SK-N-SH treated with all-trans-retinoic acid at 6 μM for 48 hours (cell line): ENCODE data around the gene IKZF2.

Experiments
- ATAC-seq: fragments of 200-7000 bp; cut with Tn5 transposase; 3 replicates; pipeline ENCODE4 v1.9.1; 2020; ENCODE audit warnings: mild to moderate bottlenecking, moderate library complexity
- ARNTL ChIP-seq: fragments of 450-650 bp; formaldehyde crosslinking; IDR thresholded peaks from 2 replicates; pipeline ENCODE4 v1.5.0; 2020; ENCODE audit warnings: low read depth, mild to moderate bottlenecking, moderate library complexity, borderline replicate concordance
- BACH2 ChIP-seq: fragments of 250-450 bp; sonication (Bioruptor Pico); IDR thresholded peaks from 2 replicates; pipeline ENCODE4 v1.9.0; 2021; ENCODE audit warnings: mild to moderate bottlenecking, borderline replicate concordance
- CSDC2 ChIP-seq: fragments of 250-450 bp; sonication (Bioruptor Pico); IDR thresholded peaks from 2 replicates; pipeline ENCODE4 v1.5.0; 2020; ENCODE audit warnings: mild to moderate bottlenecking, moderate library complexity
- GLIS3 ChIP-seq: fragments of 250-450 bp; sonication (Bioruptor Pico); IDR thresholded peaks from 2 replicates; pipeline ENCODE4 v1.5.0; 2020; ENCODE audit warnings: mild to moderate bottlenecking, moderate library complexity
- ISL1 ChIP-seq: fragments of 250-450 bp; sonication (Bioruptor Pico); IDR thresholded peaks from 2 replicates; pipeline ENCODE4 v2.1.2; 2022; ENCODE audit warnings: mild to moderate bottlenecking, moderate library complexity
- OSR1 ChIP-seq: fragments of 250-450 bp; sonication (Bioruptor Pico); IDR thresholded peaks from 2 replicates; pipeline ENCODE4 v1.8.0; 2022; ENCODE audit warnings: moderate library complexity, mild to moderate bottlenecking, inconsistent platforms
- PPARA ChIP-seq: fragments of 250-450 bp; sonication (Bioruptor Pico); IDR thresholded peaks from 2 replicates; pipeline ENCODE4 v1.5.0; 2020; ENCODE audit warnings: mild to moderate bottlenecking, borderline replicate concordance
- RARB ChIP-seq: fragments of 250-450 bp; sonication (Bioruptor Pico); IDR thresholded peaks from 2 replicates; pipeline ENCODE4 v1.8.0; 2021; ENCODE audit warnings: mild to moderate bottlenecking, moderate library complexity
- SNAI2 ChIP-seq: fragments of 250-450 bp; sonication (Bioruptor Pico); IDR thresholded peaks from 2 replicates; pipeline ENCODE4 v1.5.0; 2020; ENCODE audit warnings: mild to moderate bottlenecking, moderate library complexity
- TCF4 ChIP-seq: fragments of 250-450 bp; sonication (Bioruptor Pico); IDR thresholded peaks from 2 replicates; pipeline ENCODE4 v1.8.0; 2021; ENCODE audit warnings: mild to moderate bottlenecking, moderate library complexity, borderline replicate concordance
- TOX ChIP-seq: fragments of 250-450 bp; sonication (Bioruptor Pico); IDR thresholded peaks from 2 replicates; pipeline ENCODE4 v1.8.0; 2021; ENCODE audit warnings: mild to moderate bottlenecking, moderate library complexity, borderline replicate concordance
- ZC3H10 ChIP-seq: fragments of 250-450 bp; sonication (Bioruptor Pico); IDR thresholded peaks from 2 replicates; pipeline ENCODE4 v1.5.1; 2021; ENCODE audit warnings: mild to moderate bottlenecking, moderate library complexity
- ZFP3 ChIP-seq: fragments of 250-450 bp; sonication (Bioruptor Pico); IDR thresholded peaks from 2 replicates; pipeline ENCODE4 v1.5.0; 2020; ENCODE audit warnings: mild to moderate bottlenecking, moderate library complexity
- ZFP30 ChIP-seq: fragments of 450-650 bp; formaldehyde crosslinking; IDR thresholded peaks from 2 replicates; pipeline ENCODE4 v1.5.0; 2022; ENCODE audit warnings: mild to moderate bottlenecking, moderate library complexity
- ZNF565 ChIP-seq: fragments of 450-650 bp; formaldehyde crosslinking; conservative IDR thresholded peaks from 2 replicates; pipeline ENCODE4 v1.5.0; 2020; ENCODE audit warnings: low read depth, mild to moderate bottlenecking, moderate library complexity
- ZNF70 ChIP-seq: fragments of 450-650 bp; formaldehyde crosslinking; IDR thresholded peaks from 2 replicates; pipeline ENCODE4 v1.5.0; 2020; ENCODE audit warnings: mild to moderate bottlenecking, moderate library complexity
- ZNF8 ChIP-seq: fragments of 450-650 bp; formaldehyde crosslinking; IDR thresholded peaks from 2 replicates; pipeline ENCODE4 v1.5.0; 2020; ENCODE audit warnings: mild to moderate bottlenecking, moderate library complexity
- TF ChIP-seq, protein P1 (sequence below): fragments of 250-450 bp; sonication (Bioruptor Pico); IDR thresholded peaks from 2 replicates; pipeline ENCODE4 v1.8.0; 2021; ENCODE audit warnings: low read depth, mild to moderate bottlenecking, moderate library complexity, borderline replicate concordance
- TF ChIP-seq, protein P2 (sequence below): fragments of 250-450 bp; sonication (Bioruptor Pico); IDR thresholded peaks from 2 replicates; pipeline ENCODE4 v1.5.0; 2020; ENCODE audit warnings: mild to moderate bottlenecking, moderate library complexity
- TF ChIP-seq, protein P3 (sequence below): fragments of 250-450 bp; sonication (Bioruptor Pico); IDR thresholded peaks from 2 replicates; pipeline ENCODE4 v1.5.1; 2020; ENCODE audit warnings: low read depth, mild to moderate bottlenecking, moderate library complexity
- TF ChIP-seq, protein P4 (sequence below): fragments of 250-450 bp; sonication (Bioruptor Pico); IDR thresholded peaks from 2 replicates; pipeline ENCODE4 v1.5.1; 2021; ENCODE audit warnings: mild to moderate bottlenecking, moderate library complexity
- TF ChIP-seq, protein P5 (sequence below): fragments of 250-450 bp; sonication (Bioruptor Pico); IDR thresholded peaks from 2 replicates; pipeline ENCODE4 v1.8.0; 2020; ENCODE audit warnings: mild to moderate bottlenecking, moderate library complexity, borderline replicate concordance

The IKZF2 gene

DNA sequence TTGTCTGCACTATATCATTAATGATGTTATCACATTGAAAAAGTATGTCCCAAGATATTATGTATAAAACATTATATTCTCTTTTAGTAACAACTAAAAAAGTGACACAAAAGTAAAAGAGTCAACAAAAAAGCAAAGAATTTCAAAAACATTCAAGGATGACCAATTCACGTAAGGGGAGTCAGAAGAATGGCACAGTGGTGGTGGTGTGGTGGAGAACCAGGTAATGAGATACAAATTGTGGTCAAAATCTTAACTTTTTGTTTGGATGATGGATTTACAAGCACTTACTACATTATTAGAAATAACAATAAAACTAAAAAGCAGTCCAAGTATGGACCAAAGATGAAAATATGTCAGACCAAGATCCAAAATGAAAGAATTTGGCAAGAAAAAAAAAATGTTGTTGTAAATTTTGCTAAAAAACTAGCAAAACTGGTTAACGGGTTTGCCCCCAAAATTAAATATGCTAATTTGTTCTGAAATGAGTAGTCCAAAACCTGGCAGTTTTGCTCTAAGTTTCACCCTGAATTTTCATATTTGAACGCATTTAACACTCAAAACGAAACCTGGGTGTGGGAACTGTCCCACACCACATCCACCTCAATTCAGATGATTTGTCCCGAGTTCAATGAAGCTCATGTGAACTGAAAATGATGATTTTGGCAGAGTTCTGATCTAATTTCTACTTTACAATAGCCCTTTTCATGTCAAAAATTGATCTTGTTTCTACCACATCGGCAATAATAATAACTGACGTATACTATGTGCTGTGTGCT lies 135.8 kb downstream of the IKZF2 start:
- ATAC-seq, result no peak
- TF ChIP-seq, protein P1, sequence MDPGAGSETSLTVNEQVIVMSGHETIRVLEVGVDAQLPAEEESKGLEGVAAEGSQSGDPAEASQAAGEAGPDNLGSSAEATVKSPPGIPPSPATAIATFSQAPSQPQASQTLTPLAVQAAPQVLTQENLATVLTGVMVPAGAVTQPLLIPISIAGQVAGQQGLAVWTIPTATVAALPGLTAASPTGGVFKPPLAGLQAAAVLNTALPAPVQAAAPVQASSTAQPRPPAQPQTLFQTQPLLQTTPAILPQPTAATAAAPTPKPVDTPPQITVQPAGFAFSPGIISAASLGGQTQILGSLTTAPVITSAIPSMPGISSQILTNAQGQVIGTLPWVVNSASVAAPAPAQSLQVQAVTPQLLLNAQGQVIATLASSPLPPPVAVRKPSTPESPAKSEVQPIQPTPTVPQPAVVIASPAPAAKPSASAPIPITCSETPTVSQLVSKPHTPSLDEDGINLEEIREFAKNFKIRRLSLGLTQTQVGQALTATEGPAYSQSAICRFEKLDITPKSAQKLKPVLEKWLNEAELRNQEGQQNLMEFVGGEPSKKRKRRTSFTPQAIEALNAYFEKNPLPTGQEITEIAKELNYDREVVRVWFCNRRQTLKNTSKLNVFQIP, result no peak
- TF ChIP-seq GLIS3 (no peak), OSR1 (CRISPR knock-in tag) (no peak), CSDC2 (CRISPR knock-in tag) (no peak), TCF4 (CRISPR knock-in tag) (no peak), ZNF70 (CRISPR knock-in tag) (no peak), ARNTL (CRISPR knock-in tag) (no peak), ISL1 (CRISPR knock-in tag) (no peak), BACH2 (CRISPR knock-in tag) (no peak), TOX (CRISPR knock-in tag) (no peak), ZNF8 (CRISPR knock-in tag) (no peak), PPARA (CRISPR knock-in tag) (no peak), ZFP30 (CRISPR knock-in tag) (no peak), SNAI2 (CRISPR knock-in tag) (no peak)
- TF ChIP-seq, protein P2, sequence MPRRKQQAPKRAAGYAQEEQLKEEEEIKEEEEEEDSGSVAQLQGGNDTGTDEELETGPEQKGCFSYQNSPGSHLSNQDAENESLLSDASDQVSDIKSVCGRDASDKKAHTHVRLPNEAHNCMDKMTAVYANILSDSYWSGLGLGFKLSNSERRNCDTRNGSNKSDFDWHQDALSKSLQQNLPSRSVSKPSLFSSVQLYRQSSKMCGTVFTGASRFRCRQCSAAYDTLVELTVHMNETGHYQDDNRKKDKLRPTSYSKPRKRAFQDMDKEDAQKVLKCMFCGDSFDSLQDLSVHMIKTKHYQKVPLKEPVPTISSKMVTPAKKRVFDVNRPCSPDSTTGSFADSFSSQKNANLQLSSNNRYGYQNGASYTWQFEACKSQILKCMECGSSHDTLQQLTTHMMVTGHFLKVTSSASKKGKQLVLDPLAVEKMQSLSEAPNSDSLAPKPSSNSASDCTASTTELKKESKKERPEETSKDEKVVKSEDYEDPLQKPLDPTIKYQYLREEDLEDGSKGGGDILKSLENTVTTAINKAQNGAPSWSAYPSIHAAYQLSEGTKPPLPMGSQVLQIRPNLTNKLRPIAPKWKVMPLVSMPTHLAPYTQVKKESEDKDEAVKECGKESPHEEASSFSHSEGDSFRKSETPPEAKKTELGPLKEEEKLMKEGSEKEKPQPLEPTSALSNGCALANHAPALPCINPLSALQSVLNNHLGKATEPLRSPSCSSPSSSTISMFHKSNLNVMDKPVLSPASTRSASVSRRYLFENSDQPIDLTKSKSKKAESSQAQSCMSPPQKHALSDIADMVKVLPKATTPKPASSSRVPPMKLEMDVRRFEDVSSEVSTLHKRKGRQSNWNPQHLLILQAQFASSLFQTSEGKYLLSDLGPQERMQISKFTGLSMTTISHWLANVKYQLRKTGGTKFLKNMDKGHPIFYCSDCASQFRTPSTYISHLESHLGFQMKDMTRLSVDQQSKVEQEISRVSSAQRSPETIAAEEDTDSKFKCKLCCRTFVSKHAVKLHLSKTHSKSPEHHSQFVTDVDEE (CRISPR knock-in tag), result no peak
- TF ChIP-seq, protein P3, sequence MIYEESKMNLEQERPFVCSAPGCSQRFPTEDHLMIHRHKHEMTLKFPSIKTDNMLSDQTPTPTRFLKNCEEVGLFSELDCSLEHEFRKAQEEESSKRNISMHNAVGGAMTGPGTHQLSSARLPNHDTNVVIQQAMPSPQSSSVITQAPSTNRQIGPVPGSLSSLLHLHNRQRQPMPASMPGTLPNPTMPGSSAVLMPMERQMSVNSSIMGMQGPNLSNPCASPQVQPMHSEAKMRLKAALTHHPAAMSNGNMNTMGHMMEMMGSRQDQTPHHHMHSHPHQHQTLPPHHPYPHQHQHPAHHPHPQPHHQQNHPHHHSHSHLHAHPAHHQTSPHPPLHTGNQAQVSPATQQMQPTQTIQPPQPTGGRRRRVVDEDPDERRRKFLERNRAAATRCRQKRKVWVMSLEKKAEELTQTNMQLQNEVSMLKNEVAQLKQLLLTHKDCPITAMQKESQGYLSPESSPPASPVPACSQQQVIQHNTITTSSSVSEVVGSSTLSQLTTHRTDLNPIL, result no peak
- TF ChIP-seq, protein P4, sequence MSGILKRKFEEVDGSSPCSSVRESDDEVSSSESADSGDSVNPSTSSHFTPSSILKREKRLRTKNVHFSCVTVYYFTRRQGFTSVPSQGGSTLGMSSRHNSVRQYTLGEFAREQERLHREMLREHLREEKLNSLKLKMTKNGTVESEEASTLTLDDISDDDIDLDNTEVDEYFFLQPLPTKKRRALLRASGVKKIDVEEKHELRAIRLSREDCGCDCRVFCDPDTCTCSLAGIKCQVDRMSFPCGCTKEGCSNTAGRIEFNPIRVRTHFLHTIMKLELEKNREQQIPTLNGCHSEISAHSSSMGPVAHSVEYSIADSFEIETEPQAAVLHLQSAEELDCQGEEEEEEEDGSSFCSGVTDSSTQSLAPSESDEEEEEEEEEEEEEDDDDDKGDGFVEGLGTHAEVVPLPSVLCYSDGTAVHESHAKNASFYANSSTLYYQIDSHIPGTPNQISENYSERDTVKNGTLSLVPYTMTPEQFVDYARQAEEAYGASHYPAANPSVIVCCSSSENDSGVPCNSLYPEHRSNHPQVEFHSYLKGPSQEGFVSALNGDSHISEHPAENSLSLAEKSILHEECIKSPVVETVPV (CRISPR knock-in tag), result no peak
- TF ChIP-seq, protein P5, sequence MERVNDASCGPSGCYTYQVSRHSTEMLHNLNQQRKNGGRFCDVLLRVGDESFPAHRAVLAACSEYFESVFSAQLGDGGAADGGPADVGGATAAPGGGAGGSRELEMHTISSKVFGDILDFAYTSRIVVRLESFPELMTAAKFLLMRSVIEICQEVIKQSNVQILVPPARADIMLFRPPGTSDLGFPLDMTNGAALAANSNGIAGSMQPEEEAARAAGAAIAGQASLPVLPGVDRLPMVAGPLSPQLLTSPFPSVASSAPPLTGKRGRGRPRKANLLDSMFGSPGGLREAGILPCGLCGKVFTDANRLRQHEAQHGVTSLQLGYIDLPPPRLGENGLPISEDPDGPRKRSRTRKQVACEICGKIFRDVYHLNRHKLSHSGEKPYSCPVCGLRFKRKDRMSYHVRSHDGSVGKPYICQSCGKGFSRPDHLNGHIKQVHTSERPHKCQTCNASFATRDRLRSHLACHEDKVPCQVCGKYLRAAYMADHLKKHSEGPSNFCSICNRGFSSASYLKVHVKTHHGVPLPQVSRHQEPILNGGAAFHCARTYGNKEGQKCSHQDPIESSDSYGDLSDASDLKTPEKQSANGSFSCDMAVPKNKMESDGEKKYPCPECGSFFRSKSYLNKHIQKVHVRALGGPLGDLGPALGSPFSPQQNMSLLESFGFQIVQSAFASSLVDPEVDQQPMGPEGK (CRISPR knock-in tag), result no peak

DNA sequence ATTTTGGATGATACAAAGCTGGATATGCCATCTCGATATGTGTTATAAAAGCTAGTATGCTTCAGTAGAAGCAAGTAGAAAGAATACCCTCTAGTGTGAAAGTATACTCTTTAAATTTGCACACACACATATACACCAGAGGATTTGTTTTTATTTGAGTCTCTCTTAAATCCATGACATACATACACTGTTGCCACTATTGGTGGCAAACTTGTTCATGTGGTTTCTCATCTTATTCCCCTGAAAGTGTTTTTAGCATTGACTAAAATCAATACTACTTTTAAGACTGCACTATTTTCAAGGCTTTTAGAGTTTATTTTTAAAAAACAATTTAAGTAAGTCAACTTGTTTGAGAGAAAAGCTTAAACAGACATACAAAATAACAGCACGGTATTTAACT lies 137.4 kb downstream of the IKZF2 start:
- TF ChIP-seq ZC3H10 (CRISPR knock-in tag) (no peak), GLIS3 (no peak)
- TF ChIP-seq, protein P1, result no peak

DNA sequence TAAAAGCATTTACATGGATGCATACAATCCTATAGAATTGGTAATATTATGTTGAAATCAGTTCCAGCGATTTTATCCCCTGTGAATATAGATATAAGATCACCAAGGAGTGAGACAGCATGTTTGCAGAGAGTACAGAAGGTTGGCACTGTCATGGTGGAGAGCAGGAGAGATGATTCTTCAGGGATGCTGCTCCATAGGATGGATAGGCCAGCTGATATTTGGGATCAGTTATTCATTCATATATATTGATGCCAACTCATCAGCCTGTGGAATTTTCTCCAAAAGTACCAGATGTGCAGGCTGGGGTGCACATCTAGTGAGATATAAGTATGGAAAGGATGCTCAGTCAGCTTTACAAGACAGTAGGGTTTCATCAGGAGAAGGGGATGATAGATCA lies 139.9 kb downstream of the IKZF2 start:
- no peak for ATAC-seq
- TF ChIP-seq ARNTL (CRISPR knock-in tag), result no peak
- TF ChIP-seq, protein P1, result no peak
- no peak for TF ChIP-seq ZC3H10 (CRISPR knock-in tag)
- no peak for TF ChIP-seq ZNF565 (CRISPR knock-in tag)
- TF ChIP-seq ZFP30 (CRISPR knock-in tag), result no peak
- TF ChIP-seq, protein P4 (CRISPR knock-in tag), result no peak
- TF ChIP-seq, protein P3, result no peak
- no peak for TF ChIP-seq ZFP3
- no peak for TF ChIP-seq RARB (CRISPR knock-in tag)
- no peak for TF ChIP-seq ISL1 (CRISPR knock-in tag)

More for the DNA sequence above, 137.4 kb downstream of the IKZF2 start:
- ATAC-seq, result no peak
